BLaER1 treated with 17β-estradiol and CSF1 and Interleukin-3, amounts not matched to agents 10 nM and 100 nM (cell line): ENCODE measurements around the gene OCA2.

Experiments used
- H3K27ac ChIP-seq, 11 experiments: shearing (Covaris generic); formaldehyde crosslinking; 2 replicates each; pipeline ENCODE4 v1.8.1; 2022
- H3K27me3 ChIP-seq, 11 experiments: shearing (Covaris generic); formaldehyde crosslinking; 2 replicates each; pipeline ENCODE4 v1.8.1; 2022
- H3K36me3 ChIP-seq, 11 experiments: shearing (Covaris generic); formaldehyde crosslinking; 2 replicates each; pipeline ENCODE4 v1.8.1; 2022
- H3K4me1 ChIP-seq, 10 experiments: shearing (Covaris generic); formaldehyde crosslinking; 2 replicates each; pipeline ENCODE4 v1.8.1; 2022
- H3K4me2 ChIP-seq, 11 experiments: shearing (Covaris generic); formaldehyde crosslinking; 2 replicates each; pipeline ENCODE4 v1.8.1; 2022
- H3K4me3 ChIP-seq, 10 experiments: shearing (Covaris generic); formaldehyde crosslinking; 2 replicates each; pipeline ENCODE4 v1.8.1; 2022
- H3K9ac ChIP-seq, 11 experiments: shearing (Covaris generic); formaldehyde crosslinking; 2 replicates each; pipeline ENCODE4 v1.8.1; 2022
- H3K9me3 ChIP-seq, 11 experiments: shearing (Covaris generic); formaldehyde crosslinking; replicated peaks in 1 of 11; 2 replicates each; pipeline ENCODE4 v1.8.1; 2022
- H4K20me1 ChIP-seq, 11 experiments: shearing (Covaris generic); formaldehyde crosslinking; 2 replicates each; pipeline ENCODE4 v1.8.1; 2022
- Cebpa-rat ChIP-seq, 11 experiments: shearing (Covaris generic); IDR thresholded peaks; 2 replicates each; pipeline ENCODE4 v1.8.1; 2022

OCA2 gene

GRCh38 chr15:28003302-28004037 is 95.6 kb downstream of the OCA2 start:
- H3K36me3 ChIP-seq, result no peaks in the 10 kb centered on the region

GRCh38 chr15:28002867-28003266 is 96.2 kb downstream of the OCA2 start:
- Histone ChIP-seq H3K27ac (no peak overlapping the region), H3K4me3 (no peak overlapping the region), H3K27me3 (no peaks in the 10 kb centered on the region), H3K36me3 (no peaks in the 10 kb centered on the region), H3K9ac (no peak overlapping the region), H4K20me1 (no peaks in the 10 kb centered on the region), H3K4me1 (peaks cover 0 to 16% (median 13%) of the 10 kb centered on the region in 10 experiments; a peak in 14 of 20 replicates), H3K4me2 (no peak overlapping the region), H3K9me3 (peaks cover 0 to 17% (median 9%) of the 10 kb centered on the region in 11 experiments; a peak in 10 of 22 replicates)
- TF ChIP-seq Cebpa-rat (IDR thresholded peaks at IDR 0.05), result no peak

More at GRCh38 chr15:28003302-28004037, 95.6 kb downstream of the OCA2 start:
- Histone ChIP-seq H3K9ac (no peak overlapping the region), H3K27me3 (no peaks in the 10 kb centered on the region), H3K4me3 (no peak overlapping the region), H3K9me3 (peaks cover 0 to 19% (median 9%) of the 10 kb centered on the region in 11 experiments; a peak in 12 of 22 replicates), H3K4me1 (peaks cover 0 to 16% (median 13%) of the 10 kb centered on the region in 10 experiments; a peak in 14 of 20 replicates), H3K4me2 (no peak overlapping the region), H4K20me1 (no peaks in the 10 kb centered on the region), H3K27ac (no peak overlapping the region)
- TF ChIP-seq Cebpa-rat (IDR thresholded peaks at IDR 0.05), result no peak

- peaks cover 0 to 16% (median 13%) of the 10 kb centered on the region in 10 experiments; a peak in 14 of 20 replicates for H3K4me1 ChIP-seq
- H3K27ac ChIP-seq, result no peak overlapping the region
- H3K9ac ChIP-seq, result no peak overlapping the region
- peak overlapping the region in 8 of 11 experiments; percentile 35 to 62 (median 50); a peak in 14 of 22 replicates for H3K4me2 ChIP-seq
- TF ChIP-seq Cebpa-rat (IDR thresholded peaks at IDR 0.05), result no peak
- no peaks in the 10 kb centered on the region for H3K36me3 ChIP-seq
- no peak overlapping the region for H3K4me3 ChIP-seq
- H3K27me3 ChIP-seq, result no peaks in the 10 kb centered on the region
- peaks cover 0 to 17% (median 9%) of the 10 kb centered on the region in 11 experiments; a peak in 10 of 22 replicates for H3K9me3 ChIP-seq
- no peaks in the 10 kb centered on the region for H4K20me1 ChIP-seq
Observed at GRCh38 chr15:28002136-28002861, 96.8 kb downstream of the OCA2 start.

- H3K9ac ChIP-seq, result no peak overlapping the region
- H3K4me1 ChIP-seq, result peaks cover 0 to 16% (median 13%) of the 10 kb centered on the region in 10 experiments; a peak in 14 of 20 replicates
- TF ChIP-seq Cebpa-rat (IDR thresholded peaks at IDR 0.05), result no peak
- no peak overlapping the region for H3K4me3 ChIP-seq
- H3K27me3 ChIP-seq, result no peaks in the 10 kb centered on the region
- no peak overlapping the region for H3K27ac ChIP-seq
- H4K20me1 ChIP-seq, result no peaks in the 10 kb centered on the region
- no peaks in the 10 kb centered on the region for H3K36me3 ChIP-seq
- peak overlapping the region in 8 of 11 experiments; percentile 35 to 62 (median 50); a peak in 15 of 22 replicates for H3K4me2 ChIP-seq
- H3K9me3 ChIP-seq, result peaks cover 0 to 17% (median 9%) of the 10 kb centered on the region in 11 experiments; a peak in 10 of 22 replicates
Observed at GRCh38 chr15:28001641-28002040, 97.5 kb downstream of the OCA2 start.

- no peak overlapping the region for H3K9ac ChIP-seq
- no peak overlapping the region for H3K4me3 ChIP-seq
- H3K36me3 ChIP-seq, result no peaks in the 10 kb centered on the region
- H3K27ac ChIP-seq, result no peak overlapping the region
- H3K9me3 ChIP-seq, result 0 out of 22 replicates have a peak, but pooled peaks cover 0 to 8% (median 0%) of the 10 kb centered on the region in 11 experiments
- no peak for TF ChIP-seq Cebpa-rat (IDR thresholded peaks at IDR 0.05)
- H3K4me2 ChIP-seq, result no peak overlapping the region
- H3K4me1 ChIP-seq, result no peaks in the 10 kb centered on the region
- no peaks in the 10 kb centered on the region for H3K27me3 ChIP-seq
- no peaks in the 10 kb centered on the region for H4K20me1 ChIP-seq
Observed at GRCh38 chr15:27993996-27994780, 104.9 kb downstream of the OCA2 start.

GRCh38 chr15:27993544-27993943 is 105.6 kb downstream of the OCA2 start:
- Histone ChIP-seq H3K9me3 (0 out of 22 replicates have a peak, but pooled peaks cover 0 to 8% (median 0%) of the 10 kb centered on the region in 11 experiments), H3K9ac (no peak overlapping the region), H3K4me2 (no peak overlapping the region), H3K27me3 (no peaks in the 10 kb centered on the region), H3K27ac (no peak overlapping the region), H3K4me1 (no peaks in the 10 kb centered on the region), H3K36me3 (no peaks in the 10 kb centered on the region), H4K20me1 (no peaks in the 10 kb centered on the region), H3K4me3 (no peak overlapping the region)
- TF ChIP-seq Cebpa-rat (IDR thresholded peaks at IDR 0.05), result no peak

- Histone ChIP-seq H3K4me3 (no peak overlapping the region), H3K36me3 (no peaks in the 10 kb centered on the region), H4K20me1 (no peaks in the 10 kb centered on the region), H3K9me3 (0 out of 22 replicates have a peak, but pooled peaks cover 0 to 8% (median 0%) of the 10 kb centered on the region in 11 experiments), H3K4me2 (no peak overlapping the region), H3K27ac (no peak overlapping the region), H3K27me3 (no peaks in the 10 kb centered on the region), H3K4me1 (no peaks in the 10 kb centered on the region), H3K9ac (no peak overlapping the region)
- no peak for TF ChIP-seq Cebpa-rat (IDR thresholded peaks at IDR 0.05)
Observed at GRCh38 chr15:27990521-27991515, 108.3 kb downstream of the OCA2 start.

GRCh38 chr15:27989838-27990237 is 109.3 kb downstream of the OCA2 start:
- Histone ChIP-seq H3K4me1 (peaks cover 0 to 3% (median 0%) of the 10 kb centered on the region in 10 experiments; a peak in 4 of 20 replicates), H3K4me2 (no peak overlapping the region), H3K27me3 (no peaks in the 10 kb centered on the region), H3K36me3 (no peaks in the 10 kb centered on the region), H3K4me3 (no peak overlapping the region), H3K9ac (no peak overlapping the region), H3K27ac (no peak overlapping the region), H3K9me3 (0 out of 22 replicates have a peak, but pooled peaks cover 0 to 8% (median 0%) of the 10 kb centered on the region in 11 experiments), H4K20me1 (no peaks in the 10 kb centered on the region)
- TF ChIP-seq Cebpa-rat (IDR thresholded peaks at IDR 0.05), result no peak
